Activated T-helper 9 cell treated with anti-CD3 and anti-CD28 coated beads, Interleukin-2, amount 50 U/mL, for 16 hours (primary cell): ENCODE measurements around the gene LRCH2.
"Not testable (repeated sequence)": the region's sequence is repeated elsewhere in the genome, so short reads cannot be mapped to it uniquely, and the experiment has no call there.

Experiments
- DNase-seq: peaks from one replicate; pipeline ENCODE4 v3.0.0-alpha.2; 2020; ENCODE audit warnings: low read depth

Gene LRCH2

GRCh38 chrX:115233497-115234455 is at the start of gene LRCH2:
Gene LRCH2 (minus strand): TSS chrX:115234096. CDS start chrX:115234041, 55 bp downstream.
- no peak for DNase-seq

GRCh38 chrX:115269051-115269683 is 35.3 kb upstream of the LRCH2 start:
- no peak for DNase-seq

GRCh38 chrX:115268421-115268820 is 34.5 kb upstream of the LRCH2 start:
- DNase-seq: no peak

- DNase-seq: no peak
These were observed 32.4 kb upstream of the LRCH2 start for GRCh38 chrX:115266300-115266699.

GRCh38 chrX:115264009-115264408 is 30.1 kb upstream of the LRCH2 start:
- no peak for DNase-seq

GRCh38 chrX:115261148-115261547 is 27.3 kb upstream of the LRCH2 start:
- DNase-seq: no peak

- no peak for DNase-seq
These were observed 26.4 kb upstream of the LRCH2 start for GRCh38 chrX:115260330-115260729.

- DNase-seq: no peak
These were observed 25.5 kb upstream of the LRCH2 start for GRCh38 chrX:115259238-115259875.

- DNase-seq: no peak
These were observed 23.8 kb upstream of the LRCH2 start for GRCh38 chrX:115257711-115258110.

- no peak for DNase-seq
These were observed 21.1 kb upstream of the LRCH2 start for GRCh38 chrX:115255003-115255402.

GRCh38 chrX:115251458-115252233 is 17.8 kb upstream of the LRCH2 start:
- no peak for DNase-seq

GRCh38 chrX:115237056-115237455 is 3.2 kb upstream of the LRCH2 start:
- no peak for DNase-seq

GRCh38 chrX:115236560-115236959 is 2.7 kb upstream of the LRCH2 start:
- DNase-seq: no peak

- DNase-seq: no peak
These were observed 565 bp upstream of the LRCH2 start for GRCh38 chrX:115234461-115234860.

GRCh38 chrX:115232933-115233496 is 881 bp downstream of the LRCH2 start:
- no peak for DNase-seq

GRCh38 chrX:115229337-115230003 is 4.4 kb downstream of the LRCH2 start:
- no peak for DNase-seq

GRCh38 chrX:115226929-115227328 is 7.0 kb downstream of the LRCH2 start:
- no peak for DNase-seq

GRCh38 chrX:115217346-115217745 is 16.6 kb downstream of the LRCH2 start:
- not testable (repeated sequence) for DNase-seq

GRCh38 chrX:115214605-115215004 is 19.3 kb downstream of the LRCH2 start:
- no peak for DNase-seq

- DNase-seq: no peak
These were observed 19.7 kb downstream of the LRCH2 start for GRCh38 chrX:115214151-115214550.

- not testable (repeated sequence) for DNase-seq
These were observed 24.3 kb downstream of the LRCH2 start for GRCh38 chrX:115209547-115209946.
